ENCODE data around the gene BCL11A.

BCL11A gene

DNA sequence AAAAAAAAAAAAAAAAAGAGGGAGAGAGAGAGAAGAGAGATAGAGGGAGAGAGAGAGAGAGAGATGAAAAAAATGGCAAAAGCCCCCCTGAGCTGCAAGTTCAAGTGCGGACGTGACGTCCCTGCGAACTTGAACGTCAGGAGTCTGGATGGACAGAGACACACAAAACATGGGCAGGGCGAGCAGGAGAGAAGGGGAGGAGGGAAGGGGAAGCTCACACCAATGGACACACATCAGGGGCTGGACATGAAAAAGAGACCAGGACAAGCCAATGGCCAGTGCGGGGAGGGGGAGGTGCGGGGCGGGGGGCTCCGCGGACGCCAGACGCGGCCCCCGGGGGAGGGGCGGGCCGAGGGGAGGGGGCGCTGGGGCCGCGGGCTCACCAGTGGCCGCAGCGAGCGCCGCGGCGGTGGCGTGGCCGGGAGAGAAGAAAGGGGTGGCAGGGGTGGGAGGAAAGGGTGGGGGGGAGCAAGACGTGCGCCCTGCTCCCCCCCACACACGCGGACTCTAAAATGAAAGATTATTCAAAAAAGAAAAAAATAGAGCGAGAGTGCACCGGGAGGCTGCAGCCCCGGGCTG lies at the start of gene BCL11A:
BCL11A (minus strand) TSS at position 160 of the 579 bp plus-strand sequence. CDS start 384 bp downstream, outside the sequence.
- FAIRE-seq, result no peak

DNA sequence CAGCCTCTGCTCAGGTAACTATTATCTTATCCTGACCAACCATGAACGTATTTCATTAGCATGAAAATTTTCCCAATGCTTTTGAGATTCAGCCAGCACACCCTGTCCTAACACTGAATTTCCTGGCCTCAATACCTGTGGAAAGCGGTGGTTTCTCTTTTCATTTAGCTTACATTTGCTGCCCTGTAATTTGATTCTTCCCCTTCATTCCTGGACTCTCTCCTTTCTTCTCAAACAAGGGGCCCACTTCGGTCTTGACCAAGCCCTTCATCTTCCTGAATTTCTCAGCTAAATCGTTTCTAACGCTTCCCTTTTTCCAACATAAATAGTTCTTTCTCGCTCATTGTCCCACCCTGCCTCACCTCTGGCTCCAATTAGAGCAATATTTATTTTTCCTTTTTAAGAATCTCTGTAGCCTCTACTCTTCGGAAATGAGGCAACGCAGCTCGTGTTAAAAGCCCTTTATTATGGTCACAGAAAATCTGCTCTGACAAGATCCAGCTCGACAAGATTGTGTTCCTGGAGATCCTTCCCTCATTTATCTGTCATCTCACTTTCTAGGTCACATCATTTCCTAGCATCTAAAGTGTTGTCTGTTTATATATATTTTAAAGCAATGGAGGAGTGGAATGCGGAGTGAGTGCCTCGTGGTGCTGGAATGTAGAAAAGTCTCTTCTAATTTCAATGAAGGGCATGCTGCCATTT lies 49.5 kb upstream of the BCL11A start:
- no peak for FAIRE-seq

DNA sequence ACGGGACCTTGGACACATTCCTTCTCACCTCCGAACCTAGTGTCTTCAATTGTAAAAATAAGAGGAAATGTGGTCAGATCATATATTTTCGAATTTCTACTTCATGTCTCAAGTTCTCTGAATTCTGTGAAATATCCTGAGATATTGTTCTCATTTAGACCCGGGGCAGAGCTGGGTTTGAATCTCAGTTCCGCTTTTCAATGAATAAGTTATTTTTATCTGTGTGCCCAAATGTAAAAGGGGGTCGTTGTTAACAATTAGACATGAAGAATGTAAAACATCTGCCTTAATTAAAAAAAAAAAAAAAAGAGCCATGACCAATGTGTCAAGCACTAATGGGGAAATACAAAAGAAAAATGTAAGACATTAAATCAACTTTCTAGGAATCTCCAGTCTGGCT lies 48.9 kb upstream of the BCL11A start:
- no peak for FAIRE-seq

DNA sequence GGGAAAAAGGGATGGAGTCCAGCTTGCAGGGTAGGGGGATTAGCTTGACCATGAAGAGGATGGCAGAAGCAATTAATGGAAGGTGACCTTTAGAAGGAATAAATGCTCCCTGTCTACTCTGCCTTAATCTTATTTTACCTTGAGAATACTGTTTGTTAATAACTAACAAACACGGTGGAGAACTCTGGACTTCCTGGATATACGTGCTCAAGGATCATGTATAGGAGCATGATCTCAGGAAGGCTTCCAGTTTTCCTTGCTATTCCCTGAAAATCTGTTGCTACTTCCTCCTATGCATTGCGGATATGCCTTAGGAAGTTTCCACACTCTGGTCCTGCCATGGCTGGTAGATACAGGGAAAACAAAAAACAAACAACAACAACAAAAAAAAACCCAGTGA lies 44.8 kb upstream of the BCL11A start:
- no peak for FAIRE-seq

DNA sequence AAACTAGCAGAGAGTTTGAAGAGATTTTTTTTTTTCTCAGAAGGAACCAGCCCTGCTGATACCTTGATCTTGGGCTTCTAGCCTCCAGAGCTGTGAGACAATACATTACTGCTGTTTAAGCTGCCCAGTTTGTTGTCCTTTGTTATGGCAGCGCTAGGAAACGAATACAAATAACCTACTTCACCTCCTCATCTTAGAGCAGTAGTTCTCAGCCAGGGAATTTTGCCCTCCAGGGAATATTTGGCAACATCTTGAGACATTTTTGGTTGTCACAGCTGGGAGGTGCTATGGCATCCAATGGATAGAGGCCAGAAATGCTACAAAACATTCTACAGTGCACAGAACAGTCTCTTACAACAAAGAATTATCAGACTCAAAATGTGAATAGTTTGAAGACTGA lies 43.9 kb upstream of the BCL11A start:
- FAIRE-seq, result no peak

DNA sequence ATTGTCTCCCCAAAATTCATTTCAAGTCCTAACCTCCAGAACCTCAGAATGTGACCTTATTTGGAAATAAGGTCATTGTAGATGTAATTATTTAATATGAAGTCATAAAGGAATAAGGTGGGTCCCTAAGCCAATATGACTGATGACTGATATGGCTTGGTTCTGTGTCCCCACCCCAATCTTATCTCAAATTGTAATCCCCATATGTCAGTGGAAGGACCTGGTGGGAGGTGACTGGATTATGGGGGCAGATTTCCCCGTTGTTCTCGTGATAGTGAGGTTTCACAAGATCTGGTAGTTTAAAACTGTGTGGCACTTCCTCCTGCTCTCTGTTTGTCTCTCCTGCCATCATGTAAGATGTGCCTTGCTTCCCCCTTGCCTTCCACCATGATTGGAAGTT lies 43.0 kb upstream of the BCL11A start:
- no peak for FAIRE-seq

DNA sequence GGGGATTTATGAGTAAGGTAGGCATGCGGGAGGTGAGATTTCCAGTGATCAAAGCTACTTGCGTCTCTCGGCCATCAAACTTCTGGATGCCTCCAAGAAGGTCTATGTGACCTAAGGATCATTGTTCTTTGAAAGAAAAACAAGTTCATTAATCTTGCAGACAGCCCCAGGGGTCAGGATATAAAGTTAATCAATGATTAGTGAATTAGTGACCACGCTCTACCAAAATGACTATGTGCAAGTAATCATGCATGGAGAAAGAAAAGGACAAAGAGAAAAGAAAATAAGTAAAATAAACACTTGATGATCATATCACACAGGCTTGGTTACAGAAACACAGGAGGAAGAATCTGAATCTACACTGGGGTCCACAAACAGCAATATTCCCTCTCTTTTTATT lies 42.5 kb upstream of the BCL11A start:
- FAIRE-seq, result no peak

DNA sequence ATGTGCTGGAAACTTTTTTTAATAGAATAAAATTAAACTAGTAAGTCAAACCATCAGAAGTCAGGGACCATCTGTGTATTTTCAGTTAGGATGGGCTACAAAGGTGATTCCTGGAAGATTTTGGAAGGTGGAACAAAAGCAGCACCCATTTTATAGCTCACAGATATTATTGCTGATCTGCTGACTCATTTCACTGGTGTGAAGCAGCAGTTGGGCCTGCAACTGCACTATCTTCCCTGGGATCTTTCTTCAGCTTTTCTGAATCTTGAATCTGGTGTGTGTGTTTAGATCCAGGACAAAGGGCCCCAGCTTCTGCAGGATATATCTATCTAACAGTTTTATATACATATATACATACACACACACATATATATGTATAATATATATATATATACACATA lies 35.6 kb upstream of the BCL11A start:
- FAIRE-seq, result no peak

DNA sequence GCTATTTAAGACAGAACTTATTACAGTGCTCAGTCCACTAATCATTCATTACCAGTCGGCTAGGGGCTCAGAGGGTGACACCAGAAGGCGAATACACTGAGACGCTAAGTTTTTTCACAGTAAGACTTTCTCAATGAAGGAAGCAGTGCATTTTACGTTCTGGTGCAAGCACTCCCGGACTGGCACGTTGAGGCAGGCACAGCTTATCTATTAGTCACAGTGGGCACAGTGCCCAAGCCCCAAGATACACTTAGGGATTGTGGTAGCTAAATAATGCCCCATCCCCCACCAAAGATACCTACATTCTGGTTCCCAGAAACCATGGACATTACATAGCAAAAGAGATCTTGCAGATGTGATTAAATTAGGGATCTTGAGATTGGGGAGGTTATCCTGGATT lies 32.6 kb upstream of the BCL11A start:
- FAIRE-seq, result no peak

DNA sequence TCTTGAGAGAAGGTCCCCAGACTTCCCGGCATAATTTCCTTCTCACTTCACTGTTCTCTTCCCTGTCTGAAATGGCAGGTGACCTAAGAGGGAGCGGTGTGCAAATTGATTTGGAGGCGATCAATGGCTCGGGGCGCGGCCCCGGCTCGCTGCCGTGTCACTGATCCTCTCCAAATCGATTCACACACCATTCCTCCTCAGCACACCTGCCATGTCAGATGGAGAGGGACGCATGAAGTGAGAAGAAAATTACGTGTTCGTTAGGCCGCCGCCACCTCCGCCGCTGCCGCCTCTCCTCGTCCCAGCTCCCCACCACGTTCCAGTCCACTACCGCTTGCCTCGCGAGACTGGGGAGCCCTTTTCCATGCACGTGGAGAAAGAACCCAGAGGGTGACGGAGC lies 31.8 kb upstream of the BCL11A start:
- no peak for FAIRE-seq

DNA sequence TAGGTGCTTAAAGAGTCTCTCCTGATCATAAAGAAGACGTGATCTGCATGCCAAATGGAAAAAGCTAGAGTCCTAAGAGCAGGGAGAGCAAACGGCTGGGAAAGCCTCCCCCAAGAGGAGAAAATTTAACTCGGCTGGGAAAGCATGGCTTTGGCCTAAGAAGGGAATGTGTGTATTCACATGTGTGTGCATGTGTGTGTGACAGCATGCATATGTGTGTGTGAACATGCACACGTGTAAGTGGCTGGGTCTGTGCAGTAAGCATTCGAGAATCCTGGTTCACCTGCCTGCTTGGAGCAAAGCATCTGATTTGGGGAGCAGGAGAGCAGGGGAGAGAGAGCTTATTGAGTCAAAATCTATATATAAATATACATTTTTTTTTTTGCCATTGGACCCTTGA lies 30.1 kb upstream of the BCL11A start:
- no peak for FAIRE-seq

DNA sequence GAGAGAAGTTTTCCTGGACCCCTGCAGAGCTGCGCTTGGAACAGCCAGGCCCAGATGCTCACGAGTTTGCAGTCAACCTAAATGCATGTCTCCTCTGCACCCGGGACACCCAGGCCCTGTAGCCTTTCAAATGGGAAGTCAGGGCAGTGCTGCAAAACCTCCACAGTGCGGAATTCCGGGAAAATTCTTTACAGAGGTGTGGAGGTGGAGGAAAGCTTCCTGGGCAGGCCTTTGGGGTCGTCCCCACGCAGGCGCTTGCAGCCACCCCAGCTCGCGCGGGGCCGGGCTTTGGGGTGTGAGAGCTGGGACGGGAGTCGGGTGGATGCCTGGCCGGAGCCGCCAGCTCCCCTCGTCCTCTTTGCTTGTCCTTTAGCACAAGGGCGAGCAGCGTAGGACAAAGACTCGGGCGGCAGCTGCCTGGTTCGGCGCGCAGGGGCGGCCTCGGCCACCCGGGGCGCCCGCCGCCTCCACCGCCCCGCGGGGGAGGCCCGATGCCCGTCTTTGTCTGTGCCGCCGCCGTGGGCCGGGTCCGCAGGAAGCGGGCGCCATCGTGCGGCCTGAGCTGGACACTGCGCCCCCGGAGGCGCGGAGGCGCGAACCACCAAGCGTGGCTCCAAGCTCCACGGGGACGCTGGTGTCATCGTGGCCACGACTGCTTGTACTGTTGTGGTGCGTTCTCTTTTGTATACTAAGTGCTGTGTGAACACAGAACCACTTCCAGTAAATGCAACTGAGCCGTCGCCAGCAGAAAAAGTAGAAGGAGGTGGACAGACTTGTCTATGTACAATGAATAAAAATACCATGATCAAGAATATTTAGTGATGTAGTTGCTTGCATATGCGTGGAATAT lies 28.2 kb upstream of the BCL11A start:
- FAIRE-seq, result no peak

DNA sequence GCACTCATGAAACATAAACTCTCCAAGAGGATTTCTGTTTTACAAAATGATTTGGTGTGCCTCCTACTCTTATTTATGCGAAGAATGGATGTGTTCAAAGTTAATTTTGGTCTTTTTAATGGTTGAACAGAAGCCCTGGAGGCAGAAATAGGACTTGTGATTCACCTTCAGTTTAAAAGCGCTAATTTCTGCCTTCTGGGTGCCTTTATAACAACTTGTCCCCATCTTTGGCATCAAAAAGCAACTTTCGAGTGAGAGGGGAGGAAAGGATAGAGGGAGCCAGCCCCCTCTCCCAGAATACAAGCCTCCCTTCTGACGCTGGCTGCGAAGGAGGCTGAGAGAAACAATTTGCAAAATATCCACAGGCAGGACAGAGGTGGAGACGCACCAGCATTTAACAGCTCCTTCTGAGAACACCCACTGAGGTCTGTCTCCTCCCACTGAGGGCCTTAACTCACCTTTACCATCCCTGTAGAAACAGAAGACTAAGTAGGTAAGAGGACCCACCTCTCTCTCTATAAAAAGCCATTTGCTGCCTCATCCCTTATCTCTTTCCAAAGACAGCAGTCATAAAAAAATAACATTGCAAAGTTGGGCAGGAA lies 24.3 kb upstream of the BCL11A start:
- no peak for FAIRE-seq

DNA sequence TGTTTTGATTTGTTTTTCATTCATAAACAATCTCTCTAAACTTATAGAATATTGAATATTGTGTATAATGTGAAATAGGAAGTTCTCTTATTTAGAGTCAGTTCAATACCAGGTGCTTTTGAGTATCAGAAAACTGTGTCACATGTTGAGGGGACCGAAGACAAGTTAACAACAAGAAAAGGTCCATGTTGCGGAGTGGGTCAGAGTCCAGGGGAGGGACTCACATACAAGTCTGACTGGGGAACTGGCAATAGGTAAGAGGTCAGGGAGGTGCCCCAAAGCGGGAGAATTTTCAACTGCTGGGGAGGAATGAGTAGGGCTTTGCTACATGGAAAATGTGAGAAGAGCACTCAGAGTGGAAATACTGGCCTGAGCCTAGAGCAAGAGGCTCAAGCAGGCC lies 19.8 kb upstream of the BCL11A start:
- no peak for FAIRE-seq

DNA sequence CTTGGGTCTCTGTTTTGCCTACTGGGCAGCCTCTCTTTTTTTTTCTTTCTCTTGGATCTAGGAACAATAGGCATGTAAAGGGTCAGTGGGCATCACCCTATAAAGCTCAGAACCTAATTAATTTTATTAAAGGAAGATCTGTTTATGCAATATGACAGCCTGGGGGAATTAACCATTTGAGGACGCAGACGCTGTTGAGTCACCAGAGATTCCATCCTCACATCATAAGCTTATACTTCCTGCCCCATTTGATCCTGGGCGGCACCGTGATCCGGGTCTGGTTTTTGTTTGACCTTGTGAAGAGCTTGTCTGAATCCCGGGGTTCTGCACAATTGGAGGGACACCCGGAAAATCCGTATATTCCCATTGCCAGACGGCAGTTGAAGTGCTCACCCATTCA lies 16.8 kb upstream of the BCL11A start:
- FAIRE-seq, result no peak

DNA sequence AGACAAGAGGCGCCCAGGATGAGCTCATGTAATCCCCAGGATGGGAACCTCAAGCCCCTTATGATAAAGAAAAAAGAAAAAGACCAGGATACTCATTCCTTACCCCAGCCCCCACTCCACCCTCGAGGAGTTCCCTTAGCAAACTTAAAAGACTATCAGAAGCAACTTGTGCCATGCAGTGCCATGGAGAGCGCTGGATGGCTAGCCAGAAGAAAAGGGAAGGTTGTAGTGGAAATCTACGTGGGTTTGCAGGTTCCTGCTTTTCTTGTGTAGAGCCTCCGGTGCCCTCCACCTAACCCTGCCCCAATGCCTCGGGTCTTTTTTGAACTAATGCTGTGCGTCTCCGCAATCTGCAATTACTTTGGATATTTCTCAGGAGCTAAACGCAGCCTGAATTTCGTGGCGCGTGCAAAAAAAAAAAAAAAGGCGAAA lies 16.2 kb upstream of the BCL11A start:
- FAIRE-seq, result no peak

DNA sequence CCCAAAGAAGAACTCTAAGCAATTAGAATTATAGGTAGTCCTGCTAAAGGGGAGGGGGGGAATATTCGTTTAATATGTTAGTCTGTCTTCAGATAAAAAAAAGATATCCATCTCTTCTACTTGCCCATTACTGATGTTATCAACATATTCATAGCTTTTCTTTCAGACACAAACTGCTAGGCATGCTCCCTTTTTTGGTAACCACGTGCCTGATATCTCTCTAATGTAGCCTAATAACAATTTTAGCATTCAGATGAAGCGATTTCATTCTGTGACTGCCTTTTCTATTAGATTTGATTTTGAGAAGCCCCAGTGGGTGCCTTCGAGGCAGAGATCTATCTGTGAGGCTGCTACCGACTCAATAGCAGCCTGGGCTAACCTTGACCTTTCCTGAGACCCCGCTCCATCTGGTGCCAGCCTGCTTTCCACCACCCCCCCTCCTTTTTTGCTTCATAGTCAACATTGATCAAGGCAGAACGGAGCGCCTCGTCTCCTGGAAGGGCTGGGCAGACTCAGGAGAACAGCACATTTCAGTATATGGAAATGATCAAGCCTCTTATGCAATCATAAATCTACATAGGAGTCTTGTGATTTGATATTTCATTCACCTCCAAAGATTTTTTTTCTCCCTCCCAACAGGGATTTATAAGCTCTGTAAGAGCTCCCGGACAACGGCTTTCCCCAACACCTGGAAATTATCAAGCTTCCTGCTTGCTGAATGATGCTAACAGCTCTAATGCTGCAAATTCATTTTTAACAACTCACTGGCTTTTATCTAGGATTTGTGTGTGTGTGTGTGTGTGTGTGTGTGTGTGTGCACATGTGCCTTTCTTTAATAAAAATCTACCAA lies 14.7 kb upstream of the BCL11A start:
- FAIRE-seq, result no peak

DNA sequence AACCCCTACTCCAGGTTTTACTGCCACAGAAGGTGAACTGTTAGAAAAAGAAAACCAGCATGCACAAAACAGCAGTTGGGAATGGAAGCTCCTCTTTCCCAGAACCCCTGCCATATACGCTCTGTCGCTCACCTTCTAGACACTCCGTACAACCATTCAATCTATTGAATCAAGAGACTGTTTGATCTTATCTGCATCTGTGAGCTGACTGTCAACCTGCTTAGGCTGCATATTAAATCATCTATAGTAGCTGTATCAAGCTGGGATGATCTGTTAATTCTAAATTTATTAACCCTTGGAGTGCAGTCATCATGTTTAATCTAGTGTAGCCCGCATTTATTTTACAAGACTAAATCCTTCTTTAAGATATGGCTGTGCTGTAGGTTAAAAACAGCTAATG lies 13.6 kb upstream of the BCL11A start:
- FAIRE-seq, result no peak

DNA sequence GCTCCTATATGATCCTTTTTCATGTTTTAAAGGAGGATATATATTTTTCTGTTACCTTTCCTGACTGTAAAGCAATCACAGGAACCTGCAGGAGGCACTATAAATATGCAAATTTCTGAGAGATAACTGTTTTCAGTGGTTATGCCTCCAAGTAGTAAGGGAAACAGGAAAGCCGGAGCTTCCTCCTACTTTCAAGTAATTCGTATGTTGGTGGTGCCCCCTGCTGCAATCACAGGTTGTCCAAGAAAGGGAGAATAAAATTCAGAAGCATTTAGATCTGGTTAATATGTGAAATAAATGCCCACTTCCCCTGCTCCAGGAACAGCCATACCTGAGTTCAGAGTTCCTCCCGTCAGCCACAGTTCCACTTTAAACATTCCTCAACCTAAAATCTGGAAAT lies 12.0 kb upstream of the BCL11A start:
- no peak for FAIRE-seq

DNA sequence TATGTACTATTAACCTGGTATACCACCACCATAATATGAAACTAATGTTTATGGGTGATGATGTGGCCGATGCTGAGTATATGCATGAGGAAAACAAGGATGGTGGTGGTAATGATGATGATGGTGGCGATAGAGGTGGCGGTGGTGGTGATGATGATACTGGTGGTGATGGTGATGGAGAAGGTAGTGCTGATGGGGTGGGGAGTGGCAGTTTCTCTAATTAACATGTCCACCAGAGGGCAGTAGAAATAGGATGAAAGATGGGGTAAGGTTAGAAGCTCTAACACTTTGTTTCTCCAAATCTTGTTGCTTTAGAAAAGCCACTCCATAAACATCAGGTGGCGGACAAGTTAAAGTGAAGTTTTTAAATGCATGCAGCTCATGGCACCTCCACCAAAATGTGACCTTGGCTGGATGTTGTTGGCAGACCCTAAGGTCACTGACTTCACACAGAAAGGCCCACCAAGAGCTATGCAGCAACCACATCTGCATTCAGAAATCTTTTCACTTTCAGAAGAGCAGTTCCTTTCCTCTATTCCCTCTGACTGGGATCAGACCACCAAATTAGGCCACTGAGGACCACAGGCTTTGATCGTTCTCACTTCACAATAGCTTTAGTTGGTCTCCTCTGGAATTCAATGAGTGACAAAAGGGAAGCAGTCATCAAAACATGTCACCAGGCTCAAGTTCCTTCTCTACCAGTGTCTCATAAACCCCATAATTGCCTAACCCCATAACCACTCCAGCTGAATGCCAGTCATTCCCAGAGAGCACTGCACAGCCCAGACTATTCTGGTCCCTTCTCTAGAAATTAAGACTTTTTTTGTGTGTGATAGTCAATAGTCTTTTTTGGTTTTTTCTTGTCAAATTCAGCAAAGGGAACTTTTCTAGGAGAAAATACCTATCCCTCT lies 7.5 kb upstream of the BCL11A start:
- FAIRE-seq, result no peak

DNA sequence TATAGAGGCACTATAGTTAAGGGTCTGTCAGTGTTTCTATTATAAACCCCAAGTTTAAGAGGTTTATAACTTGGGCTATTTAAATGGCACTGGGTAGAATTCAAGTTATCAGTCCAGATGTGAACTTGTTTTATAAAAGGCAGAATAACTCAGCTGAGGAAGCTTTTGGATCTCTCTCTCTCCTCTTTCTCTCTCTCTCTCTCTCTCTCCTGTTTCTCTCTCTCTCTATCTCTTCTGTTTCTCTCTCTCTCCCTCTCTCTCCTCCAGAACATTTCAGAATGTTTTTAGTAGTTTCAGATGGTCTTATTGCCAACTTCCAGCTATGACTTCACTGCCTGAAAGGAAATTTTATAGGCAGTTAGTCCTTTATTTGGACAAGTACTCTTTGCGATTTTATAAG lies 6.4 kb upstream of the BCL11A start:
- FAIRE-seq, result no peak

DNA sequence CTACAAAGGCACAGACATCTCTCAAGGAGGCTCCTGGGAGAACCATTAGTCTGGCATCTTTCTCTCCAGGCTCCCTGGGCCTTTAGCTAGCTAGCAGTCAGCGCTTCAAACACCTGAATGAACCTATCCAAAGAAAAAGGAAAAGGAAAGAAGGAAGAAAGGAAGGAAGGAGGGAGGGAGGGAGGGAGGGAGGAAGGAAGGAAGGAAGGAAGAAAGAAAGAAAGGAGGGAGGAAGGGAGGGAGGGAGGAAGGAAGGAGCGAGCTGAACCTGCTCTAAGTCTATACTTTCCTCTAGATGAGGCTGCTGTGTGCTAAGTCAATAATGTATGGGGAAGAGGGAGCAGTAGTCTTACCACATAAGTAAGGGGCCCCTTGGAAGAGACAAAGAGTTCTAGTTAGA lies 5.1 kb upstream of the BCL11A start:
- no peak for FAIRE-seq
